Measurements from ENCODE around the gene CORO1C. TPM values are rescaled to one million over a fixed set of nuclear protein-coding genes. Genes with fewer than 3 reads are reported as not detected.

Gene CORO1C
- total RNA-seq, 1 donor from 2014 or later: 128 TPM

DNA sequence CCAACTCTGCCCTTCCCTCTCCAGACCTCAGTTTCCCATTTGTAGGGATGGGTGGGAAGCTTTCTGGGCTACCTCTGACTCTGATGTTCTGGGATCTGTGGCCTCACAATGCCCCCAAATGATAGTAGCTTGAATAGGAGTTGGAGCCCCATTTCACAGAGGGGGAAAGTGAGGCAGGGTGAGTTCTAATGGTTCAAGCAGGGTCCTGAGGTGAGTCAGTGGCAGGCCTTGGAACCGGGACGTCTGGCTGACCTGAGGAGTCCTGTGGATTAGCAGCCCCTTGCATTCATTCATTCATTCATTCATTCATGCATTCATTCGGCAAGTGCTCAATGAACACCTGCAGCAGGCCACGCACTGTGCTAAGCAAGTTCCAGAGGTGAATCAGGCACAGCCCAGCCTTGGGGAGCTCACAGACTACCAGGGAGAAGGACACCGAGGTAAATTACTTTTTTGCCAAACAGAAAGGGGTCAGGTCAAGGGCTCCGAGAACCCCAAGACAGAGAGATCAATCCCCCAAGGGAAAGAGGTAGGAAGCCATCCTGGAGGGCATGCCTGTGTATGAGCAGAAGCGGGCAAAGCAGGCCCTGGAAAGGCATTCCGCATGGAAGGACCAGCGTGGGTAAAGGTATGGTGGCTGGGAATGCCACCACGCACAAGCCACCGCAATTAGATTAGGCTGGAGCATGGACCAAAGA is 132.6 kb downstream of the CORO1C start:
- H3K4me2 ChIP-seq: peak overlapping the region; percentile 18
- no peak for DNase-seq (ENCODE audit: low spot score)
- Mint-ChIP-seq H3K27me3 (ENCODE audit: insufficient read depth, low read depth) (peaks cover 22% of the 10 kb centered on the region), H3K27ac (peak overlapping the region; percentile 68), H3K9me3 (no peaks in the 10 kb centered on the region), H3K4me1 (peaks cover 12% of the 10 kb centered on the region), H3K36me3 (no peaks in the 10 kb centered on the region), H3K4me3 (no peak overlapping the region)
- no peaks in the 10 kb centered on the region for H4K20me1 ChIP-seq (ENCODE audit: low read depth)
- no peaks in the 10 kb centered on the region for H3K27me3 ChIP-seq
- H3K27ac ChIP-seq: no peak overlapping the region
- TF ChIP-seq, protein P1, sequence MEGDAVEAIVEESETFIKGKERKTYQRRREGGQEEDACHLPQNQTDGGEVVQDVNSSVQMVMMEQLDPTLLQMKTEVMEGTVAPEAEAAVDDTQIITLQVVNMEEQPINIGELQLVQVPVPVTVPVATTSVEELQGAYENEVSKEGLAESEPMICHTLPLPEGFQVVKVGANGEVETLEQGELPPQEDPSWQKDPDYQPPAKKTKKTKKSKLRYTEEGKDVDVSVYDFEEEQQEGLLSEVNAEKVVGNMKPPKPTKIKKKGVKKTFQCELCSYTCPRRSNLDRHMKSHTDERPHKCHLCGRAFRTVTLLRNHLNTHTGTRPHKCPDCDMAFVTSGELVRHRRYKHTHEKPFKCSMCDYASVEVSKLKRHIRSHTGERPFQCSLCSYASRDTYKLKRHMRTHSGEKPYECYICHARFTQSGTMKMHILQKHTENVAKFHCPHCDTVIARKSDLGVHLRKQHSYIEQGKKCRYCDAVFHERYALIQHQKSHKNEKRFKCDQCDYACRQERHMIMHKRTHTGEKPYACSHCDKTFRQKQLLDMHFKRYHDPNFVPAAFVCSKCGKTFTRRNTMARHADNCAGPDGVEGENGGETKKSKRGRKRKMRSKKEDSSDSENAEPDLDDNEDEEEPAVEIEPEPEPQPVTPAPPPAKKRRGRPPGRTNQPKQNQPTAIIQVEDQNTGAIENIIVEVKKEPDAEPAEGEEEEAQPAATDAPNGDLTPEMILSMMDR (IDR thresholded peaks at IDR 0.05): no peak
- no peak for TF ChIP-seq EZH2phosphoT487 (IDR thresholded peaks at IDR 0.05)
- no peak for TF ChIP-seq EZH2 (IDR thresholded peaks at IDR 0.05)
- H2AFZ ChIP-seq (replicated peaks): no peak overlapping the region
- no peaks in the 10 kb centered on the region for H3K9me3 ChIP-seq (ENCODE audit: low read depth)
- H3K79me2 ChIP-seq (ENCODE audit: low read depth): no peaks in the 10 kb centered on the region
- H3K4me3 ChIP-seq: no peak overlapping the region
- peaks cover 8% of the 10 kb centered on the region for H3F3A ChIP-seq (ENCODE audit: low read depth)
- no peaks in the 10 kb centered on the region for H3K36me3 ChIP-seq
- peaks cover 7% of the 10 kb centered on the region for H3K4me1 ChIP-seq
- H3K9ac ChIP-seq: no peak overlapping the region

DNA sequence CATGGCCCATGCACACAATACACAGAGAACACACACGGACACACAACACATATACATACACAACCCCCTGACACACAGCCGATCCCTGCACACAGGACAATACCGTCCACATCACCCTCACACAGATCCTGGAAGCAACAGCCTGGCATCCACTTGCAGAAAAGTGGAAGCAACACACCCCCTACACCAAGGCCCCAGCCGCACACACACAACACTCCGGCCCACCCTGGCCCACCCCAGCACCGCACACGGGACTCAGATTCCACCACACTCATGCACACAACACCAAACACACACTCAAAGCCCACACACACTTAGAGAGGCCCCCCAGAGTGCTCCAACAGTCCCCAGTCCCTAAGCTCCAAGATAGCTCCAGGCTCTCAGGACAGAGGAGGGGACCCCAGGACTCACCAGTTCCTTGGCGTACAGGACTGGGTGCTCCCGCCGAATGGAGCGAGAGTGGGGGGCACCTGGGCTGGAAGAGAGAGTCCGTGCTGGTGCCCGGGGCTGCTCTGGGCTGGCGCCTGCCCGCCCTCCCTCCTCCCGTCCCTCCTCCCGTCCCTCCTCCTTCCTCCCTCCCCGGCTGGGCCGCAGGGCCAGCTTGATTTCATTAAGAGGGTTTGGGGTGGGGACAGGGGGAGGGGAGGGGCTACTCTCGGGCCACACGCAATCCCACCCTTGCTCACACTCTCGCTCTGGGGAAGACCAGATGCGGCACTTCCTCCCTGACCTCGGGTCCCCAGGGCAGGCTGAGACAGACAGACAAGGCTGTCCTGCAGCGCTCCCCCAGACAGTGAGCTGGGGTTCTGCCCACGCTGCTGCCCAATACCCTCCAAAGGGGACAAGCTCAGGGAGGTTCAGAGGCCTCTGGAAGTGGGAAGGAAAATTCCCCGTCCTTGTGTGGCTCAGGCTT is 133.5 kb downstream of the CORO1C start, which contains the start of gene TMEM119:
TSS of gene TMEM119 (minus strand) at position 526 of the 913 bp plus-strand sequence. CDS start 5,701 bp downstream, outside the sequence.
- peak within 1 kb of the TSS; percentile 63 for H3K4me3 Mint-ChIP-seq
- peaks cover 13% of the 10 kb centered on the region for H3K4me1 ChIP-seq
- no peak within 1 kb of the TSS for H3K27ac ChIP-seq
- no peaks in the 10 kb centered on the region for H3K27me3 ChIP-seq
- no peaks in the 10 kb centered on the region for H4K20me1 ChIP-seq (ENCODE audit: low read depth)
- peak within 1 kb of the TSS; percentile 18 for H3K4me2 ChIP-seq
- no peaks in the 10 kb centered on the region for H3K36me3 Mint-ChIP-seq
- peaks cover 12% of the 10 kb centered on the region for H3K4me1 Mint-ChIP-seq
- H3K9me3 Mint-ChIP-seq: no peaks in the 10 kb centered on the region
- H3K9ac ChIP-seq: no peak within 1 kb of the TSS
- H3K27me3 Mint-ChIP-seq (ENCODE audit: insufficient read depth, low read depth): peaks cover 19% of the 10 kb centered on the region
- no peaks in the 10 kb centered on the region for H3K36me3 ChIP-seq
- no peaks in the 10 kb centered on the region for H3K9me3 ChIP-seq (ENCODE audit: low read depth)
- no peak for TF ChIP-seq EZH2 (IDR thresholded peaks at IDR 0.05)
- TF ChIP-seq EZH2phosphoT487 (IDR thresholded peaks at IDR 0.05): no peak
- TF ChIP-seq, protein P1 (IDR thresholded peaks at IDR 0.05): no peak
- peak; percentile 52 for DNase-seq (ENCODE audit: low spot score)
- H3K4me3 ChIP-seq: no peak within 1 kb of the TSS
- peaks cover 11% of the 10 kb centered on the region for H3F3A ChIP-seq (ENCODE audit: low read depth)
- peak within 1 kb of the TSS; percentile 34 for H2AFZ ChIP-seq (replicated peaks)
- H3K79me2 ChIP-seq (ENCODE audit: low read depth): no peaks in the 10 kb centered on the region
- peak within 1 kb of the TSS; percentile 85 for H3K27ac Mint-ChIP-seq

DNA sequence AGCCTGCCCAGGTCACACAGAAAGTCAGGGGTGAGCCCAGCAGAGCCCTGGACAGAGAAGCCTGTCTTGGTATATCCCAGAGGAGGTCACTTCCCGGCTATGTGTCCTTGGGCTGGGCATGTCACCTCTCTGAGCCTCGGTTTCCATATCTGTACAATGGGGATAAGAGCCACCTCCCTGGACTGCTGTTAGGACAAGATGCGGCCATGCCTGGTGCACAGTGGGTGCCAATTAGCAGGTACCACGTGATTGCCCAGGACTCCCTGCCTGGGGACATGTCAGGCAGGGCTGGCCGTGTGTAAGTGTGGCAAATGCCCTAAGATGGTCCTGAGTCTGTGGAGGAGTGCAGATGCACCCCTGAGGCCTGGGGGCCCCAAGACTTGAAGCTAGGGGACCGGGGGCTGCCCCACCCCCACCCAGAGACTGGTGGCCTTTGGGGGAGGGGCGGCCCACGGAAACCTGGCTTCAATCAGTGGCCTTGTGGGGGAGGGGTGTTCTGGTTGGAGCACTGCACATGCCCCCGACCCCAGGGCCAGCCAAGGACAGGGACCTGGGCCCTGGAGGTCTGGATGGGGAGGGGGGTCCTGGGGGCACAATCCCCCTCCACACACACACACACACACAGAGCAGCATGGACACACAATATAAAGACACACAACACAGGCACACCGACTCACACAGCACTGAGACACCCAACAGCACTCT is 134.3 kb downstream of the CORO1C start:
- TF ChIP-seq, protein P1 (IDR thresholded peaks at IDR 0.05): no peak
- TF ChIP-seq EZH2 (IDR thresholded peaks at IDR 0.05): no peak
- no peak for TF ChIP-seq EZH2phosphoT487 (IDR thresholded peaks at IDR 0.05)
- no peaks in the 10 kb centered on the region for H3K27me3 ChIP-seq
- H3K27ac ChIP-seq: no peak overlapping the region
- H3K9ac ChIP-seq: no peak overlapping the region
- peaks cover 12% of the 10 kb centered on the region for H3F3A ChIP-seq (ENCODE audit: low read depth)
- no peak overlapping the region for H3K4me3 ChIP-seq
- H2AFZ ChIP-seq (replicated peaks): no peak overlapping the region
- H3K4me1 ChIP-seq: peaks cover 13% of the 10 kb centered on the region
- no peaks in the 10 kb centered on the region for H4K20me1 ChIP-seq (ENCODE audit: low read depth)
- H3K27me3 Mint-ChIP-seq (ENCODE audit: insufficient read depth, low read depth): peaks cover 20% of the 10 kb centered on the region
- H3K4me2 ChIP-seq: no peak overlapping the region
- no peak for DNase-seq (ENCODE audit: low spot score)
- H3K9me3 ChIP-seq (ENCODE audit: low read depth): no peaks in the 10 kb centered on the region
- H3K79me2 ChIP-seq (ENCODE audit: low read depth): no peaks in the 10 kb centered on the region
- H3K27ac Mint-ChIP-seq: peak overlapping the region; percentile 85
- H3K36me3 Mint-ChIP-seq: no peaks in the 10 kb centered on the region
- H3K4me1 Mint-ChIP-seq: peaks cover 12% of the 10 kb centered on the region
- H3K36me3 ChIP-seq: no peaks in the 10 kb centered on the region
- peak overlapping the region; percentile 63 for H3K4me3 Mint-ChIP-seq
- no peaks in the 10 kb centered on the region for H3K9me3 Mint-ChIP-seq
